SK-N-DZ (cell line): ENCODE measurements around the gene CD2AP.
"Not testable (repeated sequence)": the region's sequence is repeated elsewhere in the genome, so short reads cannot be mapped to it uniquely, and the experiment has no call there.

Experiments used
- DNase-seq: peaks from one replicate; pipeline ENCODE4 v3.0.0-alpha.2; 2015; ENCODE audit warnings: low spot score

Gene CD2AP

GRCh38 chr6:47464052-47464451 is 13.5 kb upstream of the CD2AP start:
- no peak for DNase-seq

- no peak for DNase-seq
Measured at GRCh38 chr6:47465117-47465516, 12.5 kb upstream of the CD2AP start.

GRCh38 chr6:47471911-47472310 is 5.7 kb upstream of the CD2AP start:
- no peak for DNase-seq

GRCh38 chr6:47473791-47474346 is 3.7 kb upstream of the CD2AP start:
- DNase-seq, result no peak

- DNase-seq, result no peak
Measured at GRCh38 chr6:47475319-47475816, 2.2 kb upstream of the CD2AP start.

GRCh38 chr6:47476781-47477496 is 650 bp upstream of the CD2AP start:
- no peak for DNase-seq

- no peak for DNase-seq
Measured at GRCh38 chr6:47478233-47479139, 897 bp downstream of the CD2AP start.

- no peak for DNase-seq
Measured at GRCh38 chr6:47479140-47479508, 1.5 kb downstream of the CD2AP start.

- DNase-seq, result no peak
Measured at GRCh38 chr6:47479874-47480273, 2.3 kb downstream of the CD2AP start.

GRCh38 chr6:47481213-47481612 is 3.6 kb downstream of the CD2AP start:
- DNase-seq, result not testable (repeated sequence)

GRCh38 chr6:47481806-47482205 is 4.2 kb downstream of the CD2AP start:
- DNase-seq, result no peak

- no peak for DNase-seq
Measured at GRCh38 chr6:47483516-47483852, 5.9 kb downstream of the CD2AP start.

GRCh38 chr6:47483853-47484546 is 6.4 kb downstream of the CD2AP start:
- DNase-seq, result no peak

GRCh38 chr6:47484616-47485015 is 7.0 kb downstream of the CD2AP start:
- no peak for DNase-seq

- no peak for DNase-seq
Measured at GRCh38 chr6:47485083-47485482, 7.5 kb downstream of the CD2AP start.

GRCh38 chr6:47485491-47486135 is 8.0 kb downstream of the CD2AP start:
- no peak for DNase-seq

GRCh38 chr6:47489995-47490394 is 12.4 kb downstream of the CD2AP start:
- DNase-seq, result no peak

GRCh38 chr6:47490676-47491075 is 13.1 kb downstream of the CD2AP start:
- DNase-seq, result no peak

GRCh38 chr6:47492355-47492754 is 14.8 kb downstream of the CD2AP start:
- DNase-seq, result no peak

- DNase-seq, result no peak
Measured at GRCh38 chr6:47495207-47495606, 17.6 kb downstream of the CD2AP start.

- DNase-seq, result no peak
Measured at GRCh38 chr6:47495954-47496545, 18.5 kb downstream of the CD2AP start.
